NCI-H2029 (cell line): ENCODE measurements around the gene RGS4.
A peak's percentile ranks its signal among the peaks of the same experiment; 100 is the strongest.
"Not testable (repeated sequence)": the region's sequence is repeated elsewhere in the genome, so short reads cannot be mapped to it uniquely, and the experiment has no call there.

Experiments used
- DNase-seq: peaks from one replicate; lab custom pipeline; 2025; lab: John Stamatoyannopoulos, UW

The RGS4 gene

GRCh38 chr1:163068716-163069115, 445 bp upstream of the RGS4 start:
- DNase-seq = no peak

GRCh38 chr1:163069655-163070277, 605 bp downstream of the RGS4 start:
- DNase-seq = no peak

GRCh38 chr1:163071405-163072255, 2.5 kb downstream of the RGS4 start:
- peak; percentile 23 for DNase-seq

- no peak for DNase-seq
Measured at GRCh38 chr1:163072658-163073057, 3.5 kb downstream of the RGS4 start.

- no peak for DNase-seq
Measured at GRCh38 chr1:163074004-163074403, 4.8 kb downstream of the RGS4 start.

- DNase-seq = no peak
Measured at GRCh38 chr1:163074716-163075284, 5.6 kb downstream of the RGS4 start.

- DNase-seq = no peak
Measured at GRCh38 chr1:163076044-163076443, 6.9 kb downstream of the RGS4 start.

GRCh38 chr1:163076446-163076845, 7.3 kb downstream of the RGS4 start:
- DNase-seq = no peak

GRCh38 chr1:163076981-163077761, 8.0 kb downstream of the RGS4 start:
- DNase-seq = no peak

GRCh38 chr1:163082971-163083370, 13.8 kb downstream of the RGS4 start:
- DNase-seq = peak; percentile 10

- no peak for DNase-seq
Measured at GRCh38 chr1:163083690-163084089, 14.5 kb downstream of the RGS4 start.

- peak; percentile 46 for DNase-seq
Measured at GRCh38 chr1:163084330-163084729, 15.2 kb downstream of the RGS4 start.

GRCh38 chr1:163085041-163085903, 16.1 kb downstream of the RGS4 start:
- no peak for DNase-seq

GRCh38 chr1:163085904-163086268, 16.7 kb downstream of the RGS4 start:
- no peak for DNase-seq

- not testable (repeated sequence) for DNase-seq
Measured at GRCh38 chr1:163089117-163089516, 20.0 kb downstream of the RGS4 start.

- no peak for DNase-seq
Measured at GRCh38 chr1:163090321-163090945, 21.3 kb downstream of the RGS4 start.

- DNase-seq = no peak
Measured at GRCh38 chr1:163093169-163093568, 24.0 kb downstream of the RGS4 start.

GRCh38 chr1:163093579-163093978, 24.4 kb downstream of the RGS4 start:
- no peak for DNase-seq

- no peak for DNase-seq
Measured at GRCh38 chr1:163094182-163094581, 25.0 kb downstream of the RGS4 start.

GRCh38 chr1:163094589-163094988, 25.4 kb downstream of the RGS4 start:
- DNase-seq = no peak

GRCh38 chr1:163095213-163095612, 26.1 kb downstream of the RGS4 start:
- no peak for DNase-seq
